NB4 (cell line): ENCODE results near the gene METTL22.

Source experiments
- POLR2A ChIP-seq: IDR thresholded peaks from 2 replicates; pipeline ENCODE4 v1.6.1; 2011; ENCODE audit warnings: mild to moderate bottlenecking; ENCODE audit not compliant: insufficient read length; ENCODE audit errors: extremely low read depth
- TF ChIP-seq, protein P1 (sequence below): IDR thresholded peaks from one replicate; pipeline ENCODE4 v1.5.1; 2012; ENCODE audit warnings: low read depth, low read length

DNA sequence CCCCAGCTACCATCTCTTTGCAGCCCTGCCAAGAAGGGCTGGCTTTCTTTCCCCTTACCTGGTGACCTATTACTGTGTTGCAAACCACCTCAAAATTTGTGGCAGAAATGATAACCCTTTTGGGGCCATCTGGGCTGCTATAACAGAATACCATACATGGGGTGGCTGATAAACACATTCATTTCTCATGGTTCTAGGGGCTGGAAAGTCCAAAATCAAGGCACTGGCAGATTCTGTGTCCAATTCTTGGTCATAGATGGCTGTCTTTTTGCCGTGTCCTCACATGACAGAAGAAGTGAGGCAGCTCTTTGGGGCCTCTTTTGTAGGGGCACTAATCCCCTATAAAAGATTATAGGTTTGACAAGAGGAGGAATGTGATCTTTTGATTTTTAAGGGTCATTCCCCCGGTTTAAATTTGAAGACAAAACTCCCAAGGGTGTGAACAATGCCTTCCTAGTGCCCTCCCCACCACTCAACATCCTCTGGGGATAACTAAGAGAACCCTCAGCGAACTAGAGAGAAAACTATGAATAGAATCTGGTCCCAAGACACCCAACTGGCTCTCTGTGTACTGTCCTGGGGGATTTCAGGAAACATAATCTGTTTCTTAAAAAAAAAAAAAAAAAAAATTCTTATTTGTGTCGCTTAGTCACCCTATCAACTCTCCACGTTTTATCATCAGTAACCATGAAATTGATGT is 1.7 kb upstream of the METTL22 start:
- no peak for TF ChIP-seq POLR2A
- TF ChIP-seq, protein P1, sequence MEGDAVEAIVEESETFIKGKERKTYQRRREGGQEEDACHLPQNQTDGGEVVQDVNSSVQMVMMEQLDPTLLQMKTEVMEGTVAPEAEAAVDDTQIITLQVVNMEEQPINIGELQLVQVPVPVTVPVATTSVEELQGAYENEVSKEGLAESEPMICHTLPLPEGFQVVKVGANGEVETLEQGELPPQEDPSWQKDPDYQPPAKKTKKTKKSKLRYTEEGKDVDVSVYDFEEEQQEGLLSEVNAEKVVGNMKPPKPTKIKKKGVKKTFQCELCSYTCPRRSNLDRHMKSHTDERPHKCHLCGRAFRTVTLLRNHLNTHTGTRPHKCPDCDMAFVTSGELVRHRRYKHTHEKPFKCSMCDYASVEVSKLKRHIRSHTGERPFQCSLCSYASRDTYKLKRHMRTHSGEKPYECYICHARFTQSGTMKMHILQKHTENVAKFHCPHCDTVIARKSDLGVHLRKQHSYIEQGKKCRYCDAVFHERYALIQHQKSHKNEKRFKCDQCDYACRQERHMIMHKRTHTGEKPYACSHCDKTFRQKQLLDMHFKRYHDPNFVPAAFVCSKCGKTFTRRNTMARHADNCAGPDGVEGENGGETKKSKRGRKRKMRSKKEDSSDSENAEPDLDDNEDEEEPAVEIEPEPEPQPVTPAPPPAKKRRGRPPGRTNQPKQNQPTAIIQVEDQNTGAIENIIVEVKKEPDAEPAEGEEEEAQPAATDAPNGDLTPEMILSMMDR = no peak
